ENCODE measurements around the gene ASTN2. TPM values are rescaled to one million over a fixed set of nuclear protein-coding genes. Genes with fewer than 3 reads are reported as not detected.

ASTN2 gene
- polyA plus RNA-seq, 1 donor from 2014 or later = 6.8 TPM

DNA sequence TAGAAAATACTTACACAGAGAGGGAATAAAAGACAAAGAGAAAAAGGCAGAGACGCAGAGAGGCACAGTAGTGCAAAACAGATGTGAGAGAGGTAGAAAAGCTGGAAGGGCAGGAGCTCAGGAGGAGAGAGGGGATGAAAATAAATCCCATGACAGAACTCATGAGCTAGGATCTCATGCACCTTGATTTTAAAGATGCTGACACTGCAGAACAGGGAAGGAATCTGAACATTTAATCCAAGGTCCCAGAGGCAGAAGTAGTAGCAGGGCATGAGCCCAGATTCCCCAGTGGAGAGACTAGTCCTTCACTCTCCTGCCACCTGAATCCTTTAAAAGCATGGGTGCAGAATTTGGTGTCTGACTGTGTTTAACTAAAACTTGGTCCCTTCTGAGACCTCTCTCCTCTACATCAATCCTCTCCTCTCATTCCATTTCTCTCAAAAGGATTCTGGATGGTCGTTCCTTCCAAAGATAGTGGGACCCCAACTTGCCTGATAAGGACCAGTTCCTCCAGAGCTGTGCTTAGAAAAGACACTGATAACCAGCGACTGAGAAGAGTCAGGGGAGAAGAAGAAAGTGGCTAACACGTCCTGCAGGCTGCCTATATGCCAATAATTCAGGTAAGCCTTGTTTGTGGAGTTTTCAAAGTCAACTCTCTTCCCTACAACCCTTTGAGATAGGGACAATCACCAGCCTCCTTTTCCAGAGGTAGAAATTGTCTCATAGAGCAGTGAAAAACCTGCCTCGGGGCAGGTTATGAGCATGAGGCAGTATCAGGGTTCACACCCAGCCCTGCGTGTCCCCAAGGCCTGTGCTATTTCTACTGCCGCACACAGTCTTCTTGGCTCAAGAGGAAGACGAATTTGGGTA lies 931.0 kb downstream of the ASTN2 start:
- no peak overlapping the region for H3K9ac ChIP-seq (ENCODE audit: low read length)
- H4K20me1 ChIP-seq (ENCODE audit: insufficient read depth) = no peaks in the 10 kb centered on the region
- H3F3A ChIP-seq (ENCODE audit: insufficient read depth, low read length, poor library complexity, severe bottlenecking) = no peaks in the 10 kb centered on the region
- H3K36me3 ChIP-seq (ENCODE audit: insufficient read depth, low read length) = no peaks in the 10 kb centered on the region
- no peak for TF ChIP-seq SMC3 (conservative IDR thresholded peaks at IDR 0.05; ENCODE audit: poor library complexity)
- TF ChIP-seq MXI1 (conservative IDR thresholded peaks at IDR 0.05; ENCODE audit: poor library complexity, severe bottlenecking) = no peak
- no peak for TF ChIP-seq EZH2 (IDR thresholded peaks at IDR 0.05; ENCODE audit: borderline replicate concordance, insufficient read depth, low read length, poor library complexity, severe bottlenecking)
- no peak for TF ChIP-seq POLR2AphosphoS5 (IDR thresholded peaks at IDR 0.05)
- TF ChIP-seq EP300 (conservative IDR thresholded peaks at IDR 0.05; ENCODE audit: poor library complexity, severe bottlenecking) = no peak
- TF ChIP-seq TAF1 (IDR thresholded peaks at IDR 0.05; ENCODE audit: low read depth) = no peak
- TF ChIP-seq, protein P1, sequence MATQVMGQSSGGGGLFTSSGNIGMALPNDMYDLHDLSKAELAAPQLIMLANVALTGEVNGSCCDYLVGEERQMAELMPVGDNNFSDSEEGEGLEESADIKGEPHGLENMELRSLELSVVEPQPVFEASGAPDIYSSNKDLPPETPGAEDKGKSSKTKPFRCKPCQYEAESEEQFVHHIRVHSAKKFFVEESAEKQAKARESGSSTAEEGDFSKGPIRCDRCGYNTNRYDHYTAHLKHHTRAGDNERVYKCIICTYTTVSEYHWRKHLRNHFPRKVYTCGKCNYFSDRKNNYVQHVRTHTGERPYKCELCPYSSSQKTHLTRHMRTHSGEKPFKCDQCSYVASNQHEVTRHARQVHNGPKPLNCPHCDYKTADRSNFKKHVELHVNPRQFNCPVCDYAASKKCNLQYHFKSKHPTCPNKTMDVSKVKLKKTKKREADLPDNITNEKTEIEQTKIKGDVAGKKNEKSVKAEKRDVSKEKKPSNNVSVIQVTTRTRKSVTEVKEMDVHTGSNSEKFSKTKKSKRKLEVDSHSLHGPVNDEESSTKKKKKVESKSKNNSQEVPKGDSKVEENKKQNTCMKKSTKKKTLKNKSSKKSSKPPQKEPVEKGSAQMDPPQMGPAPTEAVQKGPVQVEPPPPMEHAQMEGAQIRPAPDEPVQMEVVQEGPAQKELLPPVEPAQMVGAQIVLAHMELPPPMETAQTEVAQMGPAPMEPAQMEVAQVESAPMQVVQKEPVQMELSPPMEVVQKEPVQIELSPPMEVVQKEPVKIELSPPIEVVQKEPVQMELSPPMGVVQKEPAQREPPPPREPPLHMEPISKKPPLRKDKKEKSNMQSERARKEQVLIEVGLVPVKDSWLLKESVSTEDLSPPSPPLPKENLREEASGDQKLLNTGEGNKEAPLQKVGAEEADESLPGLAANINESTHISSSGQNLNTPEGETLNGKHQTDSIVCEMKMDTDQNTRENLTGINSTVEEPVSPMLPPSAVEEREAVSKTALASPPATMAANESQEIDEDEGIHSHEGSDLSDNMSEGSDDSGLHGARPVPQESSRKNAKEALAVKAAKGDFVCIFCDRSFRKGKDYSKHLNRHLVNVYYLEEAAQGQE (IDR thresholded peaks at IDR 0.05; ENCODE audit: borderline replicate concordance) = no peak
- TF ChIP-seq, protein P2, sequence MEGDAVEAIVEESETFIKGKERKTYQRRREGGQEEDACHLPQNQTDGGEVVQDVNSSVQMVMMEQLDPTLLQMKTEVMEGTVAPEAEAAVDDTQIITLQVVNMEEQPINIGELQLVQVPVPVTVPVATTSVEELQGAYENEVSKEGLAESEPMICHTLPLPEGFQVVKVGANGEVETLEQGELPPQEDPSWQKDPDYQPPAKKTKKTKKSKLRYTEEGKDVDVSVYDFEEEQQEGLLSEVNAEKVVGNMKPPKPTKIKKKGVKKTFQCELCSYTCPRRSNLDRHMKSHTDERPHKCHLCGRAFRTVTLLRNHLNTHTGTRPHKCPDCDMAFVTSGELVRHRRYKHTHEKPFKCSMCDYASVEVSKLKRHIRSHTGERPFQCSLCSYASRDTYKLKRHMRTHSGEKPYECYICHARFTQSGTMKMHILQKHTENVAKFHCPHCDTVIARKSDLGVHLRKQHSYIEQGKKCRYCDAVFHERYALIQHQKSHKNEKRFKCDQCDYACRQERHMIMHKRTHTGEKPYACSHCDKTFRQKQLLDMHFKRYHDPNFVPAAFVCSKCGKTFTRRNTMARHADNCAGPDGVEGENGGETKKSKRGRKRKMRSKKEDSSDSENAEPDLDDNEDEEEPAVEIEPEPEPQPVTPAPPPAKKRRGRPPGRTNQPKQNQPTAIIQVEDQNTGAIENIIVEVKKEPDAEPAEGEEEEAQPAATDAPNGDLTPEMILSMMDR (IDR thresholded peaks at IDR 0.05; ENCODE audit: poor library complexity, severe bottlenecking) = no peak
- TF ChIP-seq RAD21 (conservative IDR thresholded peaks at IDR 0.05) = no peak
- no peaks in the 10 kb centered on the region for H3K79me2 ChIP-seq (replicated peaks; ENCODE audit: insufficient read depth, low read length)
- no peak overlapping the region for H3K27ac ChIP-seq (ENCODE audit: low read length)
- H3K9me3 ChIP-seq (ENCODE audit: low read length) = no peaks in the 10 kb centered on the region
- H3K9me2 ChIP-seq (ENCODE audit: insufficient read depth, low read length) = no peaks in the 10 kb centered on the region
- H3K27me3 ChIP-seq (ENCODE audit: insufficient read depth, low read depth, low read length) = no peaks in the 10 kb centered on the region
- H3K4me3 ChIP-seq (ENCODE audit: low read length) = no peak overlapping the region
- H3K4me2 ChIP-seq (ENCODE audit: low read length) = no peak overlapping the region
- H2AFZ ChIP-seq (ENCODE audit: low read depth, low read length) = no peak overlapping the region

DNA sequence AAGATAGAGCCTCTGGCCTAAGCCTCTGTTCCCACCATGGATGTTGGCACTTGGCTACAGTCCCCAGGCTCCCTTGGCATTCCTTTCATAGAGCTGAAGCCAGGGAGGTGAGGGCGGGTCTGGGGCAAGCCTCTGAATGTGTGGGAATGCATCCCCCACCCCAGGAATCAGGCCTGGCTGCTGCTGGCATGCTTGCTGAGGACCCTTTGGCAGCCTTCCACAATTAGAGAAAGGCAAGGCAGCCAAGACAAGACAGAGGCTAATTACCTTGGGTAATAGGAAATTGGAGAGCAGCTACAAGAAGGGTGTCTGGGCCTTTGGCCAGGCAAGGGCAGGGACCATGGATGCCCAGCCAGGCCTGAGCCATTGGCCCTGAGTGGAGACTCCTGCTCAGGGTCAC lies 932.1 kb downstream of the ASTN2 start:
- Histone ChIP-seq H3K9me2 (ENCODE audit: insufficient read depth, low read length) (no peaks in the 10 kb centered on the region), H3K27ac (ENCODE audit: low read length) (no peak overlapping the region), H3K9ac (ENCODE audit: low read length) (no peak overlapping the region), H2AFZ (ENCODE audit: low read depth, low read length) (no peak overlapping the region), H3K79me2 (replicated peaks; ENCODE audit: insufficient read depth, low read length) (no peaks in the 10 kb centered on the region), H3K4me3 (ENCODE audit: low read length) (no peak overlapping the region), H4K20me1 (ENCODE audit: insufficient read depth) (no peaks in the 10 kb centered on the region), H3K9me3 (ENCODE audit: low read length) (no peaks in the 10 kb centered on the region), H3F3A (ENCODE audit: insufficient read depth, low read length, poor library complexity, severe bottlenecking) (no peaks in the 10 kb centered on the region), H3K4me2 (ENCODE audit: low read length) (no peak overlapping the region), H3K36me3 (ENCODE audit: insufficient read depth, low read length) (no peaks in the 10 kb centered on the region), H3K27me3 (ENCODE audit: insufficient read depth, low read depth, low read length) (no peaks in the 10 kb centered on the region)
- TF ChIP-seq, protein P1 (IDR thresholded peaks at IDR 0.05; ENCODE audit: borderline replicate concordance) = no peak
- TF ChIP-seq SMC3 (conservative IDR thresholded peaks at IDR 0.05; ENCODE audit: poor library complexity) (no peak), MXI1 (conservative IDR thresholded peaks at IDR 0.05; ENCODE audit: poor library complexity, severe bottlenecking) (no peak), POLR2AphosphoS5 (IDR thresholded peaks at IDR 0.05) (no peak), EP300 (conservative IDR thresholded peaks at IDR 0.05; ENCODE audit: poor library complexity, severe bottlenecking) (no peak), RAD21 (conservative IDR thresholded peaks at IDR 0.05) (no peak), EZH2 (IDR thresholded peaks at IDR 0.05; ENCODE audit: borderline replicate concordance, insufficient read depth, low read length, poor library complexity, severe bottlenecking) (no peak), TAF1 (IDR thresholded peaks at IDR 0.05; ENCODE audit: low read depth) (no peak)
- TF ChIP-seq, protein P2 (IDR thresholded peaks at IDR 0.05; ENCODE audit: poor library complexity, severe bottlenecking) = no peak
